Measurements from ENCODE around the gene DOCK10. TPM values are rescaled to one million over a fixed set of nuclear protein-coding genes. Genes with fewer than 3 reads are reported as not detected.

The DOCK10 gene
- total RNA-seq, 1 donor from 2014 or later, result 9.8 TPM

GRCh38 chr2:225017098-225017685 is 25.1 kb downstream of the DOCK10 start:
- intact Hi-C loops (cut with DNase I), result no loop called here
- H3K4me3 ChIP-seq, result no peak overlapping the region
- no peaks in the 10 kb centered on the region for H3K9me3 ChIP-seq
- H3K36me3 ChIP-seq, result no peaks in the 10 kb centered on the region
- no peak for TF ChIP-seq POLR2A (IDR thresholded peaks at IDR 0.05)
- no peak for TF ChIP-seq CTCF (IDR thresholded peaks at IDR 0.05)
- TF ChIP-seq POLR2AphosphoS5 (IDR thresholded peaks at IDR 0.05; ENCODE audit: insufficient read depth in 1 of 2, low read depth in 1 of 2), result no peak
- no peak overlapping the region for H3K27ac ChIP-seq
- H3K4me1 ChIP-seq, result no peaks in the 10 kb centered on the region
- DNase-seq (ENCODE audit: extremely low spot score in 2 of 2), result no peak
- H3K27me3 ChIP-seq, result no peaks in the 10 kb centered on the region

- Histone ChIP-seq H3K36me3 (no peaks in the 10 kb centered on the region), H3K4me3 (no peak overlapping the region), H3K27me3 (no peaks in the 10 kb centered on the region), H3K4me1 (peaks cover 8% of the 10 kb centered on the region), H3K27ac (no peak overlapping the region), H3K9me3 (no peaks in the 10 kb centered on the region)
- intact Hi-C loops (cut with DNase I), result no loop called here
- DNase-seq (ENCODE audit: extremely low spot score in 2 of 2), result no peak
- no peak for TF ChIP-seq POLR2A (IDR thresholded peaks at IDR 0.05)
- no peak for TF ChIP-seq CTCF (IDR thresholded peaks at IDR 0.05)
- no peak for TF ChIP-seq POLR2AphosphoS5 (IDR thresholded peaks at IDR 0.05; ENCODE audit: insufficient read depth in 1 of 2, low read depth in 1 of 2)
Observed at GRCh38 chr2:225013425-225014365, 28.6 kb downstream of the DOCK10 start.

DNA sequence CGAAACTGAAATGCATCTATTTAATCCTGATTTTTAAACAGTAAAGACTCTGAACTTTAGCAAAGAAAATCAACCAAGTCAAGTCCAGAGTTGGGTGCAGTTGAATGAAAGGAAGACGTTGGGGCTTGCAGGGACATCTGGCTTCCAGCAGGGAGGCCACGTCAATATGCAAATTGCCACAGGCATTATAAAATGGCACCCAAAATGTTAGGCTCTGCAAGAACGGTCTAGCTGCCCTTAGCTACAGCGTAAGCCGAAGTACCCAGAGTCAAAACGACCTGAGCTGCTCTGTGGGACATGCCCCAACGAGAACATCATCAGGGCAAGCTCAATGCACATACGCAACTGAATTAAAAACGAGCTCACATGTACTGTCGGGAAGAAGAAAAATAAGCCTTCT is 30.7 kb downstream of the DOCK10 start:
- Histone ChIP-seq H3K27ac (no peak overlapping the region), H3K4me1 (peaks cover 8% of the 10 kb centered on the region), H3K27me3 (no peaks in the 10 kb centered on the region), H3K9me3 (no peaks in the 10 kb centered on the region), H3K36me3 (no peaks in the 10 kb centered on the region), H3K4me3 (no peak overlapping the region)
- TF ChIP-seq POLR2A (IDR thresholded peaks at IDR 0.05), result no peak
- TF ChIP-seq POLR2AphosphoS5 (IDR thresholded peaks at IDR 0.05; ENCODE audit: insufficient read depth in 1 of 2, low read depth in 1 of 2), result no peak
- TF ChIP-seq CTCF (IDR thresholded peaks at IDR 0.05), result no peak
- no peak for DNase-seq (ENCODE audit: extremely low spot score in 2 of 2)
- intact Hi-C loops (cut with DNase I), result no loop called here

DNA sequence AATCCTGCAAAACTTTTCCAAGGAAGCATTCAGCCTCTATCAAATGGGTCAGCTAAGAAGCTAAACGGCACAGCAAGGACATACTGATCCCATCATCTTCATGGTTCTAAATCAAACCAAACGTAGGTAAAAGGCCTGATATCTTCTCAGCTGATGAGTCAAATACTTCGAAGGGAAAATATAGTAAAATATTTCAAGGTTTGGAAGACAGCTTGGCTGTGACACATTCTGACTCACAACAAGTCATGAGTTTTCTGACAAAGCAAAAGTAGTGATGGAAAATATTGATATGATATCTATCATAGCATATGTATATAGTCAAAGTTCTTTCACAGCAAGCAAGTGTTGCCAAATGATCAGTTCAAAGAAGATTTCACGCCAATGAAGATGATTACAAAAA is 31.5 kb downstream of the DOCK10 start:
- no peak overlapping the region for H3K4me3 ChIP-seq
- H3K27ac ChIP-seq, result no peak overlapping the region
- TF ChIP-seq CTCF (IDR thresholded peaks at IDR 0.05) (no peak), POLR2AphosphoS5 (IDR thresholded peaks at IDR 0.05; ENCODE audit: insufficient read depth in 1 of 2, low read depth in 1 of 2) (no peak), POLR2A (IDR thresholded peaks at IDR 0.05) (no peak)
- DNase-seq (ENCODE audit: extremely low spot score in 2 of 2), result no peak
- H3K27me3 ChIP-seq, result no peaks in the 10 kb centered on the region
- no peaks in the 10 kb centered on the region for H3K9me3 ChIP-seq
- intact Hi-C loops (cut with DNase I), result no loop called here
- H3K36me3 ChIP-seq, result no peaks in the 10 kb centered on the region
- H3K4me1 ChIP-seq, result peaks cover 8% of the 10 kb centered on the region

- Histone ChIP-seq H3K36me3 (no peaks in the 10 kb centered on the region), H3K27me3 (no peaks in the 10 kb centered on the region), H3K27ac (no peak overlapping the region), H3K4me3 (no peak overlapping the region), H3K9me3 (no peaks in the 10 kb centered on the region), H3K4me1 (peaks cover 8% of the 10 kb centered on the region)
- TF ChIP-seq POLR2AphosphoS5 (IDR thresholded peaks at IDR 0.05; ENCODE audit: insufficient read depth in 1 of 2, low read depth in 1 of 2), result no peak
- no peak for TF ChIP-seq POLR2A (IDR thresholded peaks at IDR 0.05)
- TF ChIP-seq CTCF (IDR thresholded peaks at IDR 0.05), result no peak
- intact Hi-C loops (cut with DNase I), result loop anchor here (10.0 kb wide), 1 partner anchor 205 kb away; no protein-coding TSS in a partner anchor
- no peak for DNase-seq (ENCODE audit: extremely low spot score in 2 of 2)
Observed at GRCh38 chr2:225009768-225010167, 32.5 kb downstream of the DOCK10 start.

Measured in vagina (tissue), 2 donors.